Heart right ventricle (tissue), 16 donors: ENCODE results near the gene SUMF1. TPM values are rescaled to one million over a fixed set of nuclear protein-coding genes. Genes with fewer than 3 reads are reported as not detected.

Source experiments
- ATAC-seq, 8 donors: fragments of 200-7000 bp; cut with Tn5 transposase; one replicate each; pipeline ENCODE4 v1.9.1; 2020; ENCODE audit warnings: mild to moderate bottlenecking in 8 of 8, moderate library complexity in 8 of 8, moderate number of reproducible peaks in 1 of 8
- DNase-seq, 2 donors: peaks; one replicate each; pipeline ENCODE4 v3.0.0-alpha.2; 2020
- H3K27ac ChIP-seq, 10 donors: fragments of 200-600 bp; sonication (generic) in 2 of 10; one replicate each; pipeline versions ENCODE4 v1.5.0 to v1.8.0; 2020 to 2022; ENCODE audit warnings: mild to moderate bottlenecking in 3 of 10
- H3K27me3 ChIP-seq, 7 donors: fragments of 200-600 bp; one replicate each; pipeline ENCODE4 v1.8.0; 2021 to 2022; ENCODE audit warnings: mild to moderate bottlenecking in 2 of 7
- H3K36me3 ChIP-seq, 9 donors: fragments of 200-600 bp; sonication (generic) in 1 of 9; one replicate each; pipeline versions ENCODE4 v1.5.0 to v1.8.0; 2020 to 2022; ENCODE audit warnings: mild to moderate bottlenecking in 2 of 9
- H3K4me1 ChIP-seq, 9 donors: fragments of 200-600 bp; sonication (generic) in 1 of 9; one replicate each; pipeline versions ENCODE4 v1.5.0 to v1.8.0; 2020 to 2022; ENCODE audit warnings: mild to moderate bottlenecking in 4 of 9
- H3K4me3 ChIP-seq, 10 donors: fragments of 200-600 bp; sonication (generic) in 2 of 10; one replicate each; pipeline versions ENCODE4 v1.5.0 to v1.8.0; 2020 to 2022; ENCODE audit warnings: mild to moderate bottlenecking in 7 of 10, moderate library complexity in 2 of 10
- H3K9me3 ChIP-seq, 11 donors: fragments of 200-600 bp in 10 of 11; sonication (generic) in 2 of 11; one replicate each; pipeline versions ENCODE4 v1.5.0 to v1.8.0; 2013 to 2022; ENCODE audit warnings: mild to moderate bottlenecking in 2 of 11, control low read depth in 1 of 11, moderate library complexity in 1 of 11
- CTCF ChIP-seq, 9 donors: fragments of 200-600 bp; sonication (generic) in 2 of 9; IDR thresholded peaks; one replicate each; pipeline versions ENCODE4 v1.5.0 to v1.8.0; 2021 to 2022; ENCODE audit warnings: antibody characterized with exemption in 9 of 9, mild to moderate bottlenecking in 5 of 9, moderate library complexity in 1 of 9
- WGBS, 2 donors: extraction: QIAGEN DNeasy Blood & Tissue Kit; methylation state at CpG; one replicate each; pipeline ENCODE4 v1.1.7; 2013; ENCODE audit warnings: inconsistent platforms in 1 of 2; 5-methylcytosine and 5-hydroxymethylcytosine counted together
- intact Hi-C, 10 donors: fragments of 100-400 bp; cut with DNase I; formaldehyde crosslinking; loops; one replicate each; pipeline versions ENCODE4 v1.11.1 to v1.14.2; 2022
- polyA plus RNA-seq, 2 donors: library from polyadenylated mRNA; stranded (reverse); fragments of 200-250 nt; gene quantifications; one replicate each; pipeline ENCODE4 v1.2.3, GENCODE V29; 2013
- total RNA-seq, 10 donors: library from RNA; stranded (reverse); fragmentation: NEBNext Ultra II Directional in 3 of 10; extraction: Animal tissue kit (Norgen Biotek cat#: 25700) in 3 of 10; gene quantifications; one replicate each; pipeline versions ENCODE4 v1.2.1 to v1.2.4, GENCODE V29; 2021 to 2023
- donor health status: Arrhythmogenic right ventricular cardiomyopathy.
- donor health status: ischemic (EF 13 %, LVEDD 7.1; RV severe dilation, severe dysfunction).
- donor health status: healthy with polysubstance abuse.
- donor health status: DM: no; HTN: yes; CAD: no.
- donor health status: DM: no; HTN: no; CAD: no.
- donor health status: ischemic (EF 25% LVEDD 6.9; RV normal size, moderate dysfunction).
- donor health status: ischemic (EF 25% LVEDD 5.7; RV mildly dilated, moderate dysfunction).
- donor health status: healthy.
- donor health status: DM: yes; HTN: yes; CAD: no.
- donor health status: Ischemic cardiomyopathy.
- donor health status: ischemic (EF 35%, LVEDD 5.7; RV mildly dilated, moderate dysfunction).
- donor health status: nonischemic (EF 11% LVEDD 7.7; RV severe dilation, severe dysfunction).
- donor health status: DM: yes; HTN: yes; CAD: no.
- donor health status: PGD.
- donor health status: ischemic (EF 29% LVEDD 5.4; RV normal size, mild dysfunction).
- donor health status: nonischemic (EF 23%, LVEDD 6.1; RV moderate dilation, normal function).

SUMF1 gene
- total and polyA plus RNA-seq, 12 donors: 3.7 to 15.1 (median 8.9) TPM

DNA sequence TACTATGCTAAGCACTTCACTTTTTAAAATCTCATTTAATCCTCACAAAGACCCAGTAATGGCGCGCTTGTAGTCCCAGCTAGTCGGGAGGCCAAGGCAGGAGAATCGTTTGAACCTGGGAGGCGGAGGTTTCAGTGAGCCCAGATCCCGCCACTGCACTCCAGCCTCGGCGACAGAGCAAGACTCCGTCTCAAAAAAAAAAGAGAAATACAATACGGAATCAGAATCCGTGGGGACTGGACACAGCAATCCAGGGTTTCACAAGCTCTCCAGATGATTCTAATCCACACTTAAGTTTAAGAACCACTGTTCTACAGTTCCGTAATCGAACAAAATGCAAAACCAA is 426 bp upstream of the SUMF1 start:
- peaks cover 0 to 18% (median 14%) of the 10 kb centered on the region in 9 donors for H3K4me1 ChIP-seq
- H3K9me3 ChIP-seq: no peaks in the 10 kb centered on the region
- peak in 2 of 8 donors; percentile 16 to 20 for ATAC-seq
- no peak for TF ChIP-seq CTCF (IDR thresholded peaks at IDR 0.05)
- H3K27ac ChIP-seq: peak overlapping the region; percentile 11 to 97 (median 80)
- intact Hi-C loops: loop anchor here in 3 of 10 donors (2.0 to 10.0 kb wide), 3 partner anchors 25 to 167 kb away; partner anchors contain the start of gene ITPR1 (in 1 of the 3)
- H3K27me3 ChIP-seq: no peaks in the 10 kb centered on the region
- no peaks in the 10 kb centered on the region for H3K36me3 ChIP-seq
- peak overlapping the region; percentile 76 to 100 (median 93) for H3K4me3 ChIP-seq
- 67 to 69% methylated on average over 13 of the region's 13 CpGs for WGBS, 2 donors
- DNase-seq: no peak

- Histone ChIP-seq H3K27ac (no peak overlapping the region), H3K4me3 (no peak overlapping the region), H3K27me3 (no peaks in the 10 kb centered on the region), H3K36me3 (no peaks in the 10 kb centered on the region), H3K4me1 (peaks cover 0 to 33% (median 23%) of the 10 kb centered on the region in 9 donors), H3K9me3 (no peaks in the 10 kb centered on the region)
- ATAC-seq (no peak), DNase-seq (no peak)
- intact Hi-C loops: loop anchor here in 3 of 10 donors (10.0 kb wide), 2 partner anchors 110 to 170 kb away; no protein-coding TSS in a partner anchor
- no peak for TF ChIP-seq CTCF (IDR thresholded peaks at IDR 0.05)
- WGBS, 2 donors: 63 to 80% methylated on average over 1 of the region's 1 CpG
Measured at GRCh38 chr3:4464576-4464975, 2.5 kb downstream of the SUMF1 start.

GRCh38 chr3:4462369-4463040 is 4.6 kb downstream of the SUMF1 start:
- no peak for TF ChIP-seq CTCF (IDR thresholded peaks at IDR 0.05)
- H3K4me1 ChIP-seq: peaks cover 0 to 31% (median 21%) of the 10 kb centered on the region in 9 donors
- ATAC-seq (no peak), DNase-seq (no peak)
- intact Hi-C loops: loop anchor here in 3 of 10 donors (10.0 kb wide), 2 partner anchors 108 to 172 kb away; no protein-coding TSS in a partner anchor
- no peak overlapping the region for H3K27ac ChIP-seq
- WGBS, 2 donors: 89 to 90% methylated on average over 3 of the region's 3 CpGs
- no peaks in the 10 kb centered on the region for H3K9me3 ChIP-seq
- H3K36me3 ChIP-seq: no peaks in the 10 kb centered on the region
- H3K27me3 ChIP-seq: no peaks in the 10 kb centered on the region
- no peak overlapping the region for H3K4me3 ChIP-seq

- Histone ChIP-seq H3K4me3 (no peak overlapping the region), H3K27ac (no peak overlapping the region), H3K27me3 (no peaks in the 10 kb centered on the region), H3K36me3 (no peaks in the 10 kb centered on the region), H3K4me1 (peaks cover 0 to 27% (median 16%) of the 10 kb centered on the region in 9 donors), H3K9me3 (no peaks in the 10 kb centered on the region)
- DNase-seq (no peak), ATAC-seq (peak in 1 of 8 donors; percentile 22)
- 27 to 45% methylated on average over 2 of the region's 2 CpGs for WGBS, 2 donors
- no peak for TF ChIP-seq CTCF (IDR thresholded peaks at IDR 0.05)
- intact Hi-C loops: loop anchor here in 3 of 10 donors (10.0 kb wide), 2 partner anchors 107 to 173 kb away; no protein-coding TSS in a partner anchor
Measured at GRCh38 chr3:4461468-4462090, 5.5 kb downstream of the SUMF1 start.
